ENCODE results near the gene DENND2A. TPM values are rescaled to one million over a fixed set of nuclear protein-coding genes. Genes with fewer than 3 reads are reported as not detected.

DENND2A gene
- polyA plus RNA-seq, 3 donors, result not detected

DNA sequence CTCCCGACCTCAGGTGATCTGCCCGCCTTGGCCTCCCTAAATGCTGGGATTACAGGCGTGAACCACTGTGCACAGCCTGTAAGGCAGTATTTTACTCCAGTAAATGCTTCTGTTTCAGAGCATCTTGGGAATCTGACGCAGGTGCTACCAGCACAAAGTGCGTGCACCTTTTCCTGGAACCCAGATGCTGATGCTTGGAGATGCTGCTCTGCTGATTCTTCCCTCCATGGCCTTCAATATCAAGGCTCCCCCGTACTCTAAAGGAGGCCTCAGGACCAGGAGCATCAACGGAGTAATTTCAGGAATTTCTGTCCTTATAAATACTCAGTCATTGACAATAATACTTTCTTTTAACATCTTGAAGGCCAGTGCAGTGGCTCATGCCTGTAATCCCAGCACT is 23.5 kb downstream of the DENND2A start:
- Histone ChIP-seq H3K4me2 (replicated peaks; ENCODE audit: extremely low read depth, low read length, poor library complexity, severe bottlenecking) (no peak overlapping the region), H3K4me1 (ENCODE audit: control insufficient read depth in 1 of 2, insufficient read depth in 2 of 2, low read length in 2 of 2) (no peaks in the 10 kb centered on the region), H3K27me3 (ENCODE audit: control insufficient read depth in 2 of 2, insufficient read depth in 2 of 2, low read length in 2 of 2) (no peaks in the 10 kb centered on the region), H2AFZ (ENCODE audit: insufficient read depth, low read depth, low read length, poor library complexity, severe bottlenecking) (no peak overlapping the region), H4K20me1 (ENCODE audit: insufficient read depth, low read length) (no peaks in the 10 kb centered on the region), H3K27ac (ENCODE audit: low read depth in 1 of 2, low read length in 2 of 2) (no peak overlapping the region), H3K9me3 (replicated peaks in 1 of 2; ENCODE audit: control insufficient read depth in 1 of 2, insufficient read depth in 1 of 2, low read length in 2 of 2) (no peaks in the 10 kb centered on the region), H3K9ac (ENCODE audit: insufficient read depth, low read length, poor library complexity, severe bottlenecking) (no peak overlapping the region), H3K4me3 (replicated peaks in 1 of 3; ENCODE audit: low read depth in 2 of 3, low read length in 3 of 3) (no peak overlapping the region), H3K79me2 (ENCODE audit: insufficient read depth, low read length) (no peaks in the 10 kb centered on the region), H3K36me3 (replicated peaks in 1 of 2; ENCODE audit: control insufficient read depth in 1 of 2, insufficient read depth in 2 of 2, low read length in 2 of 2) (no peaks in the 10 kb centered on the region)
- Mint-ChIP-seq H3K4me3 (no peak overlapping the region), H3K36me3 (no peaks in the 10 kb centered on the region), H3K4me1 (no peaks in the 10 kb centered on the region), H3K27me3 (ENCODE audit: low read depth in 3 of 3) (peaks cover 0 to 3% (median 0%) of the 10 kb centered on the region in 3 donors), H3K9me3 (peaks cover 0 to 1% (median 0%) of the 10 kb centered on the region in 7 donors), H3K27ac (no peak overlapping the region)
- TF ChIP-seq CTCF (IDR thresholded peaks at IDR 0.05), result no peak
- intact Hi-C loops (cut with micrococcal nuclease), result no loop called here
- 96% methylated on average over 7 of the region's 7 CpGs for WGBS (ENCODE audit: insufficient coverage)
- no peak for DNase-seq

DNA sequence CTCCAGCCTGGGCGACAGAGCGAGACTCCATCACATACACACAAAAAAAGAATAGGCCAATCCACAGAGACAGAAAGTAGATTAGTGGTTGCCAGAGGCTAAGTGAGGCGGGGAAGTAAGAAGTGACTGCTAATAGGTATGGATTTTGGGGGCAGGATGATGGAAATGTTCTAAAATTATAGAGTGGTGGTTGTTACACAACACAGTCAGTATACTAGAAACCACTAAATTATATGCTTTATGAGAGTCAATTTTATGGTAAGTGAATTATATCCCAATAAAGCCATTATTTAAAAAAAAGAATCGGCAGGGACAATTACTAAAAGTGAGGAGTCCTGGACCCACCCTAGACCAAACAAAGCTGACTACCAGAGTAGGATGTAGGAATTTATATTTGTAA is 24.3 kb downstream of the DENND2A start:
- no peaks in the 10 kb centered on the region for H3K27me3 ChIP-seq (ENCODE audit: control insufficient read depth in 2 of 2, insufficient read depth in 2 of 2, low read length in 2 of 2)
- Mint-ChIP-seq H3K4me3 (no peak overlapping the region), H3K27me3 (ENCODE audit: low read depth in 3 of 3) (peaks cover 0 to 3% (median 0%) of the 10 kb centered on the region in 3 donors), H3K36me3 (no peaks in the 10 kb centered on the region), H3K27ac (no peak overlapping the region), H3K4me1 (no peaks in the 10 kb centered on the region), H3K9me3 (peaks cover 0 to 1% (median 0%) of the 10 kb centered on the region in 7 donors)
- no peaks in the 10 kb centered on the region for H3K9me3 ChIP-seq (replicated peaks in 1 of 2; ENCODE audit: control insufficient read depth in 1 of 2, insufficient read depth in 1 of 2, low read length in 2 of 2)
- H4K20me1 ChIP-seq (ENCODE audit: insufficient read depth, low read length), result no peaks in the 10 kb centered on the region
- intact Hi-C loops (cut with micrococcal nuclease), result no loop called here
- no peak overlapping the region for H3K4me2 ChIP-seq (replicated peaks; ENCODE audit: extremely low read depth, low read length, poor library complexity, severe bottlenecking)
- DNase-seq, result no peak
- no CpG with 5 or more reads among the region's 4 CpGs for WGBS (ENCODE audit: insufficient coverage)
- H3K9ac ChIP-seq (ENCODE audit: insufficient read depth, low read length, poor library complexity, severe bottlenecking), result no peak overlapping the region
- H3K4me1 ChIP-seq (ENCODE audit: control insufficient read depth in 1 of 2, insufficient read depth in 2 of 2, low read length in 2 of 2), result no peaks in the 10 kb centered on the region
- TF ChIP-seq CTCF (IDR thresholded peaks at IDR 0.05), result no peak
- no peaks in the 10 kb centered on the region for H3K36me3 ChIP-seq (replicated peaks in 1 of 2; ENCODE audit: control insufficient read depth in 1 of 2, insufficient read depth in 2 of 2, low read length in 2 of 2)
- H2AFZ ChIP-seq (ENCODE audit: insufficient read depth, low read depth, low read length, poor library complexity, severe bottlenecking), result no peak overlapping the region
- no peaks in the 10 kb centered on the region for H3K79me2 ChIP-seq (ENCODE audit: insufficient read depth, low read length)
- H3K4me3 ChIP-seq (replicated peaks in 1 of 3; ENCODE audit: low read depth in 2 of 3, low read length in 3 of 3), result no peak overlapping the region
- H3K27ac ChIP-seq (ENCODE audit: low read depth in 1 of 2, low read length in 2 of 2), result no peak overlapping the region

Data from CD14-positive monocyte (primary cell).